ENCODE data around the gene FAM217B.

The FAM217B gene, protein sequence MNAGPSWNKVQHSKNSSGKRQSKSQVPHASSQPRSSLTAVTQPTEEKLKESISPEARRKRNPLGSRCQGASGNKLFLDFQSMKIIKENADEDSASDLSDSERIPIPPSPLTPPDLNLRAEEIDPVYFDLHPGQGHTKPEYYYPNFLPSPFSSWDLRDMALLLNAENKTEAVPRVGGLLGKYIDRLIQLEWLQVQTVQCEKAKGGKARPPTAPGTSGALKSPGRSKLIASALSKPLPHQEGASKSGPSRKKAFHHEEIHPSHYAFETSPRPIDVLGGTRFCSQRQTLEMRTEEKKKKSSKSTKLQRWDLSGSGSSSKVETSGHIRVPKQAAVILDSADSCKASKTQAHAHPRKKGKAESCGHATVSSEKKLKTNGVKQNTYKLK

DNA sequence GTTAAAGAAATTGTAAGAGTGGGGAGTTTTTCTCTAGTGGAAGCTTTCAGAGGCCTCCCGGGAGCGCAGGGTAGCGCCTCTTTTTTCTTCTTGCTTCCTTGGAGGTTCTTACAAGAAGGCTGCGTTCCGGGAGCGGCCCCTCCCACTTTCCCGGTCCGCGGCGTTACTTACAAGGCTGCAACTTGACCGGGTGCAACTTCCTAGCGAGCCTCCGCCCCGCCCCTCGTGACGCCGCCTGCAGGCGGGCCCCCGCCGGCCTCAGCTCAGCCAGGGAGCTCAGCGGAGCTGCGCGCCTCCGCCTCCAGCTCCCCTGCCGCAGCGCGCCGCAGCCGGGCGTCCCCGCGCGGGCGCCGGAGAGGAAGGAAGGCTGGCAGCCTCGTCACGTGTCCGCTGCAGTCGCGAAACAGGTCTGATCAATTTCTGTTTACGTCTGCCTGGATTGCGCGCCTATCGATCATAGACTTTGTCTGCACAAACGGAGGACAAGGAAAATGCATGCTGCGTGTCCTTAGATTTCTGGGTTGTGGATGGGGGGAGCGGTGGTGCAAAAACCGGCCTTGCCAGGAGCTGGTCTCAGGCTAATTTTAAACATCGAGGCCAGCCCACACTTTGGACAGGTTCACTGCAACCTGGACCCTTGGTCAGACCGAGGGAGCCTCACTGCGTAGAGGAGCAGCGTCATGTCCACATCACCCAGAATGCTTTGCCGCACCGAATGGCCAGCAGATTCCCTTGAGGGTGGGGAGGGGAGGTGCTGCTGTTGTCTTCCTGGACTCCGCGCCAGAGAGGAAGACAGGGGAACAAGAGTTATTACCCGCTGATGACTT, at the start of gene FAM217B, which contains the start of gene PPP1R3D:
Gene FAM217B, plus strand, starts transcription at position 261 of the 827 bp plus-strand sequence. CDS start 3,555 bp downstream, outside the sequence.
Gene PPP1R3D, minus strand, starts transcription at position 177 of the 827 bp plus-strand sequence. CDS start 374 bp downstream, outside the sequence.
- peak; percentile 97 for DNase-seq

DNA sequence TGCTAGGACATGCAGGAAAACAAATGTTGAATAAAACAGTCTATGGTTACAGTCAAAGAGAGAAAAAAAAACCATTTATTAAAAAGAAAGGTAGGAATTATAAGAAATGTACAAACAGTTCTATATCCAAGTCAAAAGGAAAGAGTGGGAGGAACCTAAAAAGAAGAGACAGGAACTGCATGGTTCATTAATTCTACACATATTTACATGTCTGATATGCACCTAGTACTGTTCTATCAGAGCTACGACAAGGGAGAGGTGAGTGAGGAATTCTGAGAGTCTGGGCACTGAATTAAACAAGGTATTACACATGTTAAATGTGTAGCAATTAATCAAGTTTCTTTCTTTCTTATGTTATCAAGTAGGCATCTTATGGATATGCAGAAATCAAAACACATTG, 48.6 kb upstream of the FAM217B start:
- DNase-seq, result no peak

DNA sequence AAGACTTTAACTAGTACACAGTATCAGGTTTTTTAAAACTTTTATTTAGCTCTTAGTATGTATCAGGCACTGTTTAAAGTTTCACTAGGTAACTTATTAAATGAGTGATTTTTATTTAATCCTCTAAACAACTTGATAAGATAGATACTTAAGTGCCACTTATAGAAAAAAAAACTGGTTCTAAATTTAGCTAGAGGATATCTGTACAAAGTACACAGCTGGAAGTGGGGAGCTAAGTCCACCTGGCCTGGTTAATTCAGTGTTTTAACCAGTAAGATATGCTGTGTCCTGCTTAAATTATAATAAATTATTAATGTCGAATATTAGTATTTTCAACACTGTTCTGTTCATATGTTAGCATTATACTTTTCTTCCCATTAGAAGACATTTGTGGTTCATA, 44.3 kb upstream of the FAM217B start:
- DNase-seq, result no peak

DNA sequence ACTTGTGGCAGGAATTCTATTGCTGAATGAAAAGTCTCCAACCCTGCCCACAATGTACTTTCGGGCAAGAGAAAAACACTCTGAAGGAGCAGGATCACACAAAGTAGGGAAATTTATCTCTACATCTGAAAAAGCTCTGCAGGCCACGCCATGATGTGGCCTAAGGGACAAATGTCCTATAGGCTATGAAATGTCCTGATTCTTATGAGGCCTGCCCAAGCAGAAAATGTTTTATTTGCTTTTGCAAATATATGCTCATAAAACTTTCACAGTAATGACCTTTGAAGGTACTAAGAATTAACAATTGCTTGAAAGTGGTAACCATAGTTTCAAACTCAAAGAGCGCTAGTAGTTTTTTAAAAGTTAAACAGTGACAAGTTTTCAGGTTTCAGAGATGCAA, 37.7 kb upstream of the FAM217B start:
- no peak for DNase-seq

DNA sequence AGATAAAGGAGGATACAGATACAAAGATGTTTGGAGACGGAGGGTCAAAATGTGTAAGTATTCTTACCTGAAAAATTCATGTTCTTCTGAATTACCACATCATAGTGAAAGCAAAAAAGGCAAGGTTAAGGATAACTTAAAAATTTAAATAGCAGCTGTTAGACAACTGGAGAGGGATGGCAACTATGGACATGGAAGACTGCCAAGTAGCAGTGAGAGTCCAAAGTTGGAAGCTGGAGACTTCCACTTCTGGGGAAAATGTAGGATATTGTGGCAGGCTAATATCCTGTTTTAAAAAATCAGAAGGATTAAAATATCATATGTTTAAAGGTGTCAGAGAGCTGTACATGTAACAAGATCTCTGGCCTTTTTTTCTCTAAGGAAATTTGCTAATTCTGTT, 36.6 kb upstream of the FAM217B start:
- DNase-seq, result no peak

DNA sequence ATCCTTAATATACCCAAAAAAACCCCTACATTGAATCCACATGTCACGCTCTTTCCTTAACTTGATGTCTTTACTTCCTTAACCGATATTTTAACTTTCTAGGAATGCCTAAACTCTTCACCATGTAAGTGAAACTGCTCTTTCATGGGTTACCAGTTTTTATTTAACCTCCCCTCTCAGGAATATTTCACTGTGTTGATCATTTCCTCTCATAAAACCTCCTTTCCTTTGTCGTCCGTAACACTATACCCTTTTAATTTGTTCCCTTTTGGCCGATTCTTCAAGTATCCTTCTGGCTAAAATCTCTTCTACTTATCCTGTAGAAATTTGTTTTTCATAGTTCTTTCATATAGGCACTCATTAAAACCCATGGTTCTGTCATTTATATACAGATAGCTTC, 31.3 kb upstream of the FAM217B start:
- no peak for DNase-seq

DNA sequence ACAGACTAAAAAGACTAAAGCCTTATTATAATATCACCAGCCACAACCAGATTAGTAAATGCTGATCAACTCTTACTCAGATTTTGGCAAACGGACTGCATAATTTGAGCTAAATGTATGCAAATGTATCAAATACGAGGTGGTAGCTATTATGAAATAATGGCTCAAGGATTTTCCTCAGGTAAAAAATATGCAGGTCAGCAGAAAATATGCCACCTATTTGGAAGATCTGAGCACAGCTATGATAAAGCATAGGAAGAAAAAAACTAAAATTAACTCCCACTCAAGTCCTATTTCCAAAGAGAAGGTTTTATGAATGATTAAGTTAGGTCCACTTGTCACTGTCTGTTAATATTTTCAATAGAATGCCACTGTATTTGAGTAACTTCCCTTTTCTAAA, 29.1 kb upstream of the FAM217B start:
- DNase-seq, result no peak

DNA sequence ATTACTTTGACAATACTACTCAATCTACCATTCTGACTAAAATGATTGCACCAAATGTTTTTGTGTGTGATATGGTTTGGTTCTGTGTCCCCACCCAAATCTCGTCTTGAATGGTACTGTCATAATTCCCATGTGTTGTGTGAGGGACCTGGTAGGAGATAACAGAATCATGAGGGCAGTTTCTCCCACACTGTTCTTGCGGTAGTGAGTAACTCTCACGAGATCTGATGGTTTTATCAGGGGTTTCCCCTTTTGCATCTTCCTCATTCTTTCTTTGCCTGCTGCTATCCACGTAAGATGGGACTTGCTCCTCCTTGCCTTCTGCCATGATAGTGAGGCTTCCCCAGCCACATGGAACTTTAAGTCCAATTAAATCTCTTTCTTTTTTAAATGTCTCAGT, 27.6 kb upstream of the FAM217B start:
- DNase-seq, result peak; percentile 73

DNA sequence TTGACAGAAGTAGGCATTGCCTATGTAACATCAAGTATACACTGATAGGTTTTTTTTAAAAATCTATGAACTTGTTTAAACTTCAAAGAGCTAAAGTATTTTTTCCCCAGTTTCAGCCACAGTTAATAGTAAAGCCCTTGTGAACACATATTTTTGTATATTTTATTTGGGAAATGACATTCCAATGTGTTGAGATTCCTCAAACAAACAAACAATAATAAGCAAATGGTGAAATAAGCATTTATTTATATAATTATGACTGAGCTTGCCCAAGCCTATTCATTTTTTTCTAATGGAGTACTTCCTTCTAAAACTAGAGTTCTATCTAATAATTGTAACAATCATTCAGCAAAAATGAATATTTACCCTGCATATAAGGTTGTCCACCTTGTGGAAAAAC, 19.2 kb upstream of the FAM217B start:
- DNase-seq, result no peak

DNA sequence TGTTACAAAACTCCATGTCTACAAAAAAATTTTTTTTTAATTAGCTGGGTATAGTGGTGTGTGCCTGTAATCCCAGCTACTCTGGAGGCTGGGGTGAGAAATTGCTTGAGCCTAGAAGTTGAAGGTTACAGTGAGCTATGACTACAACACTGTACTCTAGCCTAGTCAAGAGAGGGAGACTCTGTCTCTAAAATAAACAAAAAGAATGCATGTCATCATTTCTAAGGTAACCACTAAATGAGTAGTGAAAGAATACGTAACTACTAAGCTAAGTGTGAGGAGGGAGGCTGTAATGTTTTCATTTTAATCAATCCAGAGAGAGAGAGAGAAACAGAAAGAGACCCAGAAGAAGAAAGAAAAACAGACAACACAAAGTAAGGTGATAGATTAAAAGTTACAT, 16.7 kb upstream of the FAM217B start:
- no peak for DNase-seq

DNA sequence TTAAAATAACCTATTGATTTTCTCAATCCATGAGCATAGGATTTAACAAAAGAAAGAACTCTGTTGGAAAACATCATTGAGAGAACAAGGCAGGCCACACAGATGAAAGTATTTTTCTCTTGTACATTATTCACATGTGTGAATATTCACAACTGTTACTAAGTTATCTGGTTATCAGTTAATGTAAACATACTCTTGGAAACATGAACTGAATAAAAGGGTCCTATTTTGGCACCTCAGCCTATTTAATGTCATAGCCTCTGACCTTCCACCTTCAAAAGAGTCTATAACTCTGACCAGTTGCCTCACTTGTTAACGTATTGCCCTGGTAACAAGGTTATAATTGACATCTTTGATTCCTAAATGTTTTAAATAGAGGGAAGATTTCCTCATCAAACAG, 14.8 kb upstream of the FAM217B start:
- no peak for DNase-seq

DNA sequence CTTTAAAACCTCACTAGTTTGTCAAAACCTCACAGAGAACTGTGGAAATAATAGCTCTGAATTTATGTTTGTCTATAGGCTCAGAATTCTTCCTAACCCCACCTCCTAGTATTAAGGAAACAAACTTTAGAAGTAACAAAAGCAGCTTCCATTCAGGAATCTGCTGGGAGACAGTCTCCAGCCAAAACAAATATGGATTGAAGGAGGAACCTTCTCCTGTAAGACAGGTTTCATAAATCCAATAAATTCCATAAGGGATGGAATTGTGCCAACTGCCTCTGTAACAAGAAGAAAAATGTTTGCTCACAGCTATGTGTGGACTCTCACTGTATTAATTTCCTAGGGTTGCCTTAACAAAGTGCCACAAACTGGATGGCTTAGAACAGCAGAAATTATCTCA, 14.3 kb upstream of the FAM217B start:
- no peak for DNase-seq

DNA sequence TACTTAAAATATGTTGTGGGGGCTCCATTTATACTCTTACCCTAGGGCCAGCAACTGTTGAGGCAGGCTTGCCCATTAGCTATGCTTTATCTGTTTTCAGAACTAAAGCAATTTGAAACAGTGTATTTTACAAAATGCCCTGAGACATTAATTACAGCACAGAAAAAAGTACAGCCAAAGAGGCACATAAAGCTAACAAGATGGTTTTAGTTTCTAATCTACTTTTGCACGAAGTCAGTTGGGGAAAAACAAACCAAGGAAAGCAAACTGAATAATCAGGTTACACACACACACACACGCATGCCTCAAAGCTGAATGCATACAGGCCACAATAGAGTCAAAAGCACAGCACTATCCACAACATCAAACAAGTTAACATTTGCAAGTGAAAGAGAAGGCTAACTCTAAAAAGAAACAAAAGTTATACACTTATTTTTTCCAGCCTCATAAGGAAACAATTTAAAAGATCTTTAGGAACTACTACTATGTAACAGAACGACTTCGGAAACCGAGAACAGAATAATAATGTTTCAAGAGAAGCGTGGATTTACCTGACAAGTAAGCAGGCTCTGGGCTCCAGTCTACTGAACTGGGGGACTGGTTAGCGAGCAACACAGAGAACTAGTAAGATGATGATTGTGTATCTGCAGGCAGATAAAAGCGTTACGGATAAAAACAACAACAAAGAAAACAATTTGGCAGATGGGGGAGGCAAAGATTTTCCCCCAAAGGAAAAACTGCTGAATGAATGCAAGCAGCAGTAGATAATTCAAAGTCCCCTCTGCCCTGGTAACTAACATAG, 8.5 kb upstream of the FAM217B start:
- DNase-seq, result no peak

DNA sequence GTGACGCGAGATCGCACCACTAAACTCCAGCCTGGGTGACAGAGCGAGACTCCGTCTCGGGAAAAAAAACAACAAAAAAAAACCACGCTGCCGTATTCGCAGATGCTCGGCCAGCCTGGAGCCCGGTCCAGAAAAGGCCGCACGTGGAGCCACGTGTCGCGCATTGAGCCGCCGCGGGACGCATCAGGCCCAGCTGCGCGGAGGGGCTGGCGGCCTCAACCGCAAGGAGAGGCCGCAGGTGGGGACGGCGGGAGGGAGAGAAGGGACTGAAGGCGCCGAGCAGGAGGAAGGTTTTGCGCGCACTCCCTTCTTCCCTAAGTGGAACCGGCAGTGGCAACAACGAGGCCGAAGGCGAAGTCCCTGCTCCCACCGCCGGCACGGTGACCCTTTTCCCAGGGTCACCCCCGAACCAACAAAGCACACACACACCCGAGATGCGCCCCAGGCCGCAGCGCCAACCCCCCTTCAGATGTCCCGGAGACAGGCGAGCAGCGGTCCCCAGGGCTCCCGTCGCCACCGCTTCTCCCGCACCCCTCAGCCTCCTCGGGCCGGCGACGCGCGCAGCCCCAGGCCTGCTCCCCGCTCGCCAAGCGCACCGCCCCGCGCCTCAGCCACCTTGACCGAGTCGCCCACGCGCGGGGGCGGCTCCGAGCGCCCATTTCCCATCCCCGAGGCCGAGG, 7.4 kb upstream of the FAM217B start:
- no peak for DNase-seq

DNA sequence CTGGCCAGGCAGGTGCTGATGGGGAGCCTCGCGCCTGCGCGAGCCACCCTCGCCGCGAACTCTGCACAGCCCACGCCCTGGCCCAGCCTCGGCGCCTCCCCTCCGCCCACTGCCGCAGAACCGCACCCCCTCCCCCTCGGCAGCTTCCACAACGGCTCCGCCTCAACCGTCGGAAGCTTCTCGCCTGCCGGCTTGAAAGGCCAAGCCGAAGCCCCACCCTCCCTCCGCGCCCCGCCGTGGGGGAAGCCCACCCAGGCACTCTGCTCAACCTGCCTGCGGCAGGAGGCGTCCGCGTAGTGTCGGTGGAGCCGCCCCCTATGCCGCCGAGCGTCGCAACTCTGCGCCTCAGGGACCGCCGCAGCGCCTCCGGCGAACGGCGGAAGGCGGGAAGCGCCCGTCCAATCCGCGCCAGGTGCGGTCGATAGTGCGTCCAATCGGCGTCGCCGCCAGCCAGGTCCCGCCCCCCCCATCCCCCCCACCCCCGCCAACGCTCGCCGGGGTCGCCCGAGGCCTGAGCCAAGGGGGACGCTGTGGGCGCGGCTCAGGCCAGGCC, 6.8 kb upstream of the FAM217B start, which contains the start of gene SYCP2:
Gene SYCP2, minus strand, starts transcription at position 342 of the 553 bp plus-strand sequence. CDS start 11,224 bp downstream, outside the sequence.
- DNase-seq, result peak; percentile 22

DNA sequence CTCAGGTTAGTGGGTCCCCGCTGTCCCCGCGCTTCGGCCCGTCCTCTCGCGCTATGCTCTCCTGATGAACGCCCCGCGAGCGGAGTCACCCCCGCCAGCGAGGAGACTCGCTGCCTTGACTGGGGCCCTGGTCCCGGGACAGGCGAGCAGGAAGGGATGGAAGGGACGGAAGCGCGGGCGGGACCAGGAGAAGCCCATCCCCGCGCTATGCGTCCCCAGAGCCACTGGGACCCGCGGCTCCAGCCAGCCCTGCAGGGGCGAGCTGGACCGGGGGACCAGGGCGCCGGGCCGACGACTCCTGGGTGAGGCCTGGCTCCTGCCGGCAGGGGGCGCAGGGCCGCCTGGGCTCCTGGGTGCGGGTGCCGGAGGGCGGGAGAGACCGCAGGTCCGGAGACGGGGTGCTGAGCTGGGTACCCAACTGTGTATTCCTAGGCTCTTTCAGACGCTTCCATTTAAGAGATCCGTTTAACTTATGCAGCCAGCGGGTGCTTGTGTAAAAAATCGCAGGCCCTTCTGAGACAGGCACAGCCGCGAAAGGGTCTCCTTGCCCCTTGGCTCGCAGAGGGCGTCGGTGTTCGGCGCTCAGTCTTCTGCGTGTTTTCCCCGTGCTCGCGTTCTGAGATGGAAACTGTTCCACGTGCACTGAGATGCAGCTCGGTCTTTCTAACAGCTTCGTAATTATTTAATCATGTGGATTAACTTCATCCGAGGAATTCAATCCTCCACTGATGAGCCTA, 6.2 kb upstream of the FAM217B start:
- peak; percentile 67 for DNase-seq

DNA sequence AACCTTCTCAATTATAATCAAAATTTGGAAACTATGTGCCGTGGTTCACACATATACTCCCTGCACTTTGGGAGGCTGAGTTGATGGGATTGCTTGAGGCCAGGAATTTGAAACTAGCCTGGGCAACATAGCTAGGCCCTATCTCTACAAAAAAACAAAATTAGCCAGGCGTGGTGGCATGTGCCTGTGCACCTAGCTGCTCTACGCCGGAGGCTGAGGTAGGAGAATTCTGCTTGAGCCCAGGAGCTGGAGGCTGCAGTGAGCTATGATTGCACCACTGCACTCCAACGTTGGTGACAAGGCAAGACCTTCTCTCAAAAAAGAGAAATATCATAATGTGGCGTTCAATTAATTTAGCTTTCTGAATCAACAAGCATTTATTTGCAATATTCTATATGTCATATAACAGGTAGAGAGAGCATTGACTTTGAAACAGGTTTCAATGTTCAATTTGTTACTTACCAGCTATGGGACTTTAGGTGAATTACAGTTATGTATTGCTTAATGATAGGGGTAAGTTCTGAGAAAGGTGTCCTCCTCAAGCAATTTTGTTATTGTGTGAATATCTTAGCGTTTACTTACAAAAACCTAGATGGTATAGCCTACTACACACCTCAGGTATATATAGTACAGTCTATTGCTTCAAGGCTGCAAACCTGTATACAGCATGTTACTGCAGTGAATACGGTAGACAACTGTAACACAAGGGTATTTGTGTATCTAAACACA, 4.6 kb upstream of the FAM217B start:
- DNase-seq, result no peak

DNA sequence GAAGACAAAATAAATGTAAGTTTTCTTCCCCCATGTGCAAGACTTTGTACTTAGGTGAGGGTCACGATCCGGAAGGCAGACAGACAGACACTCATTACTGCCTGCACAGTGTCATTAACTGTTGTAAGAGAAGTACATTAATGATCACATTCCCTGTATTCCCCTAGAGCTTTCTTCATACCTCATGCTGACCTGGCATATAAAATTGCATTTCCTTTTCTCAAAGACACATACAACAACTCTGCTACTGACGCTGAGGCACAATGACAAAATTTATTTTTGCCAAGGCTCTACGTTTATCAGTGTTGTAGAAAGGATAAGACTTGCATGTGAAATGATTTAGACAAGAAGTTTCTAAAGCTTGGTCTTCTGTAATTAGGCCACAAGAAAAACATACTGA, 3.8 kb upstream of the FAM217B start:
- DNase-seq, result no peak

DNA sequence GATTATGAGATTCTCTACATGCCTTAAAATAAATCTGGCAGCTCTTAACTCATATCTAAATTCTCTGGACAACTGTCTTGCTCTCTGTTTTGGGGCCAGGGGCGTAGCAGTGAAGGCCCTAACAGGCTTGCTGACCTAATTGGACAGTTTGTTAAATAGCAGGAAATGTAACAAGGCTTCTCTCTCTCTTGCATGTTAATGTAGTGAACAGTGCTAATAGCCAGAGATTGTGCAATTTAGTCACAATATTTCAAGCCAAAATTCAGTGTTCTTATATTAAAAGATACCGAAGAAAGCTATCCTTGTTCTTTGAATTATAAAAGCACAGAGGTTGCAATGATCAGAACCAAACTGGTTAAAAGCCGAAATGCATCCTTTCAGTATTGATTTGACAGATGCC, 3.0 kb upstream of the FAM217B start:
- peak; percentile 43 for DNase-seq

DNA sequence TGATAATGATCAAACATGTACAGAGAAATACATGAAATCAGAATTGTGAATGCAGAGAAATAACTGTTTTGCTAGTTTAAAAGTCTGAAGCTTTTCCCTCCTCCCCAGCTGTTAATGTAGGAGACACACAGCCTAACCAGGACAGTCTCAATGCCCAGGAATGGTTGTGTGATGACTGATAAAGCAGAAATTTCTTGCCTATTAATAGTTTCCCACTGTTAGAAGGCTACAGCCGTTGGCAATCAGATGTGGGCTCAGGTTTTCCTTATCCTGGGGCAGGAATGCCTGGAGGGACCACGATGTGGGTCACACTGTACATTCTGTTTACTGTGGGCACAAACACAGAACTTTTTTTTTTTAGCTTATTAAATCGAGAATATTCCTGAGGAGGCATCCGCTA, 2.0 kb upstream of the FAM217B start:
- DNase-seq, result no peak

DNA sequence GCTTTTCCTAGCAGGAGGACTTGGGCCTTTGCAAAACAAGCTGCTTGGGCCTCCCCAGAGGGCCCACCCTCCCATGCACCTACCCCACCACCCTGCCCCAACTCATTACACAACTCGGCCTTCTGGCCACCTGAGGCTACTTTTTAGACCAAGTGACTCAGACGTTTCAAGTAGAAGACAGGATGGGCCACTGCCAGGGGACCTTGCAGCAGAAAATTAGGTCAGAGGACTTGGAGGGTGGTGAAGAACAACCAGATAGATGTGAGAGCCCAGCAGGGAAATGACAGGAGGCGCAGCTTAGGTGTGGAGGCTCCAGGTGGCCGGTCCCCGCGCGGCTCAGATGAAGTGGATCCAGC, 1.5 kb upstream of the FAM217B start:
- DNase-seq, result no peak

Measured in inflammatory macrophage treated with lipopolysaccharide for 4 hours (primary cell).